Activated CD4-positive, alpha-beta T cell treated with anti-CD3 and anti-CD28 coated beads for 1 hour (primary cell): ENCODE data around the gene PSORS1C1.

Experiments
- DNase-seq: peaks from one replicate; pipeline ENCODE4 v3.0.0-alpha.2; 2020

Gene PSORS1C1

GRCh38 chr6:31096656-31097055 is 17.9 kb upstream of the PSORS1C1 start:
- no peak for DNase-seq

DNA sequence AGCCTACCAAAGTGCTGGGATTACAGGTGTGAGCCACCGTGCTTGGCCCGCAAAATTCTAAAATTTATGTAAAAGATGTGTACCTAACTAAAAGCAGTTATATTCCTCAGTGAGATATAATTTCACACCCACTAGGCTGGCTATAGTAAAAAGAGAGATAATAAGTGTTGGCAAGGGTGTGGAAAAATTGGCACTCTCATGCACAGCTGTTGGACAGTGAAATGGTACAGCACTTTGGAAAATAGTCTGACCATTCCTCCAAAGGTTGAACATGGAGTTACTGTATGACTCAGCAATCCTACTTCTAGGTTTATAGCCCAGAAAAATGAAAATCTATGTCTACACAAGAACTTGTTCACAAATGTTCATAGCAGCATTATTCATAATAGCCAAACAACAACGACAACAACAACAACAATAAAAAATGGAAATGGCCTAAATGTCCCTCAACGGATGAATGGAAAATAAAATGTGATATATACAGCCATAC is 16.1 kb upstream of the PSORS1C1 start:
- no peak for DNase-seq

DNA sequence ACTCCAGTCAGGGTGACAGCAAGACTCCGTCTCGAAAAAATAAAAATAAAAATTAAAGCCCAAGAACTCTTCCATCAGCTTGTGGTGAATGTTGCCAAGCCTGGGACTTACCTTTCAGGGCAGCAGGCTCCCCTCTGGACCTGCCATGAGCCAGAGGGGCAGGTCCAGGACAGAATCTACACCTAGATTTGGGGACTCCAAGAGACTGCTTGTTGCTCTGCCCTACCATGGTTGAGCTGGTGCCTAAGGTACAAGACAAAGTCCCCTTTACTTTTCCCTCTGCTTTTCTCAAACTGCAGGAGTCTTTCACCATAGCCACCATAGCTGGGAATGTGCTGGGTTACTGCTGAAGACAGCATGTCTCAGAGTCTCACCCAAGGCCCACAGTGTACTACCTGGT is 11.5 kb upstream of the PSORS1C1 start:
- DNase-seq, result no peak

DNA sequence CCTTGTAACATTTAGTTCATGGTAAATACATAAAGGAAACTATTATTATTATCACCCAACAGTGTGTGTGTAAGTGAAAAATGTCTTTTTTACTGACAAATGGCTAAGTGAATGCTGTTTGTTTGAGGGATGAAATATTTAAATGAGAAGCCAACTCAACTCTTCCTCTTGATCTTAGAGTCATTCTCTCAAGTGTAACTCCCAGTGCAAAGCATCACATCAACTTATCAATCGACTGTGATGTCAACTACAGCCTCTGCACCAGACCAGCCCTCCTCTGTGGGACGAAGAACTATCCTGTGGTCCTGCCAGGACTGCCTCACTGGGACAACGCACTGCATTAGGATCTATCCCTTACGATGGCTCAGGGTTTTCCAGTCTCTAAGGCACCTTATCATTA is 7.5 kb upstream of the PSORS1C1 start:
- DNase-seq, result no peak

DNA sequence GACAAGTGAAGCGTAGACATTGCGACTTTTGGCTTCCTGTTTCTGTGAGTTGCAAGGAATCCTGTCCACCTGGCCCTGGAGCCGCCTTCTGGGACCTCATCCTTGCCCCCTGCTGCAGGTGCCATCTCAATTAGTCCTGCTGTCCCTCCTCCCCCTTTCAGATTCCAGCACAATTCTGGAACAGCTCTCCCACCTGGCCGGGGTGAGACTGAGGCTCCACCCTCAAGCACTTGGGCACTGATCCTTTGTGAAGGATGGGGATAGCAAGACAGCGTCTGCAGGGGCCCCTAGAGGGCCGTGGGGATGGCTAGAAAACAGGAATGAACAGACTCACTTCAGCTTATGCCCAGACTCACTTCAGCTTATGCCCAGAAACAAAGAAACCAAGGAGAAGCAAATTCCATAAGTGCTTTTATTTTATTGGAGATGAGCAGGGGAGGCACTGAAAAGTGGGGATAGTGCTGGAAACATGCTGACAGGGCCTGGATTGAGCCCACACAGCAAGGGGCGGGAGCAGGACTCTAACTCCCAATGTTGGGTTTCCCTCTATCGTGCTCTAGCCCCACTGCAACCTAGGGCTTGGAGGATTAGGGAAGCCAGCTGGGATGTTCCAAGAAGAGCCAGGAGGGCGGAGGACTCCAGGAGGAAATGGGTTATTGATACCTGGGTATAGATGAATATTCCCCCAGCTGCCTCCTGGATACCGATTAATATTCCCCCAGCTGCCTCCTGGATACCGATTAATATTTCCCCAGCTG is 3.6 kb upstream of the PSORS1C1 start:
- DNase-seq, result no peak

GRCh38 chr6:31111712-31112111 is 2.9 kb upstream of the PSORS1C1 start:
- no peak for DNase-seq

DNA sequence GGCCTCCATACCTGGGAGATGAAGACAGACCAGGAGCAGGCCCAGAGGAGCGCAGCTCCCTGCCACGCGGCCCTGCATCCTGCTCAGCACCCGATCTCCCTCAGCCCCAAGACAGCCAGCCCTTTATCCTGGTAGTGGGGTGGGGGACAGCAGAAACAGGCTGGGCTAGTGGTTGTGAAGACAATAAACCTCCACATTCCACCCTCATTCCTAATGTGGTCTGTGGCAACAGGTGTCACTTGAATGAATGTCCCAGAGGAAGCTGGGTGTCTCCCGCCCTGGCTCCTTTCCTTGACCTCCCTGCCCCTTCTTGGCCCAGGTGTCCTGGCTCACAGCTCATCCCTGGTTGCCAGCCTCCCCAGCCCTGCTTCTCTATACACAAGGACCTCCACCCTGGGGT is 2.1 kb upstream of the PSORS1C1 start, which contains the start of gene C6orf15:
TSS of gene C6orf15 (minus strand) at position 98 of the 400 bp plus-strand sequence. CDS start at position 78, 20 bp downstream.
- no peak for DNase-seq

- no peak for DNase-seq
Observed at GRCh38 chr6:31113861-31114540, 599 bp upstream of the PSORS1C1 start.

GRCh38 chr6:31114970-31115849 is 610 bp downstream of the PSORS1C1 start:
- DNase-seq, result no peak

- no peak for DNase-seq
Observed at GRCh38 chr6:31115941-31116560, 1.5 kb downstream of the PSORS1C1 start.

DNA sequence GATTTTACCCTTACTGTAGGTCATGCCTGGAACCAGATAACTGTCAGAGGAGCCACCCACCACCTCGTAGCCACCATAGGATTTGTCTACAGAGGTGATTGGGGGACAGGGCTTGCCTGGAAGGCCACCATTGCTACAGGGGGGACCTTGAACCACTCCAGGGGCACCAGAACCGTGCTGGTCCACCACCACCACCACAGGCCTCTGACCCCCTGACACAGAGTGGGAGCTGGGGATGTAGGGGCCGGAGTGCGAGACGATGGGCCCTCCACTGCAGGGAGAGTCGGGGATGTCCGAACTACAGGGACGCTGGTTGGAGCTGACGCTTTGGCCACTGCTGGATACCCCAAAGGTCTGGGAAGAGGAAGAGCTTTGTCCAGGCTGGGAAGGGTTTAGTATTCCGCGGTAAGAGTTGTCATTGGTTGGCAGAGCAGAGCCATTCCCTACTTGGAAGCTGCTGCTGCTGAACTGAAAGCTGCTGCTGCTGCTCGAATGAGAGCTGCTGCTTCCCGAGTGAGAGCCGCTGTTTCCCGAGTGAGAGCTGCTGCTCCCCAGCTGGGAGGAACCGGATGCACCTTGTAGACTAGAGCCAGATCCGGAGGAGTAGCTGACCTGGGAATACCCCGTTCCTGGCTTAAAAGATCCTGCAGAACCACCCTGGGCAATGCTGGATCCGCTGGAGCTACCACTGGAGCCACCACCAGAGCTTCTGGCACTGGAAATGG is 2.2 kb downstream of the PSORS1C1 start:
- no peak for DNase-seq

- DNase-seq, result no peak
Observed at GRCh38 chr6:31118178-31118577, 3.6 kb downstream of the PSORS1C1 start.

DNA sequence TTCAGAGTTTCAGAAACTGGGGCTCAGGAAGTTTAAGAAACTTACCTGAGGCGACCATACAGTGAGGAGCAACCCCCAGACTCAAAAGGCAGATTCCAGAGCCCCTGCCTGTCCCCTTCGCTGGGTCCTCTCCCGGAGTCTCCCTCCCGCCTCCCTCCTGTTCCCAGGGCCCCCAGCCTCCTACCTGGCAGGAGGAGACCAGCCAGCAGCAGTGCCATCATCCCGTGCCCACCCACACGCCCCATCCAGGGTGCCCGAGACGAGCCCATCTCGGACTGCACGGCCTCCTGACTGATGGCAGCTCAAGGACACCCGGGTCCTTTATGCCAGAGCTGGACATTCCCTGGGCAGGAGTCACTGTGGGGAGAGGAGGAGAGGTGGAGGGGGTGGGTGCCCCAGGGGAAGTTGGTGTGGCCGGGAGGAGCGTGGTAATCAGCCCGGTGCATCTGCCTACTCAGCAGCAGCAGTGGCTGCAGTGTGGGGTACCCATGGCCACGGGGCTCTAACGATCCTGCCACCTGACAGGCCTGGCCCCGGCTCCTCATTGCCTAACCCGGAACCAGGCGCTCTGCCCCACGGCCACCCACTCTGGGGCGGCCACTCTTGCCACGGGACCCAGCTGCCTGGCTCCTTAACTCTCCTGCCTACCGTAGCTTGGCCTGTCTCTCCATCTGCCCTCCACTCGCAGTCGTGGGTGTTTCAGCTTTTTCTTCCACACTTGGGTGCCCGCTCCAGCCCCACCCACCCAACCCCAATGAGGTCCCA is 5.7 kb downstream of the PSORS1C1 start, which contains the start of gene CDSN:
TSS of gene CDSN (minus strand) at position 296 of the 765 bp plus-strand sequence. CDS start at position 269, 27 bp downstream.
- DNase-seq, result no peak

- no peak for DNase-seq
Observed at GRCh38 chr6:31121131-31121790, 6.7 kb downstream of the PSORS1C1 start.

DNA sequence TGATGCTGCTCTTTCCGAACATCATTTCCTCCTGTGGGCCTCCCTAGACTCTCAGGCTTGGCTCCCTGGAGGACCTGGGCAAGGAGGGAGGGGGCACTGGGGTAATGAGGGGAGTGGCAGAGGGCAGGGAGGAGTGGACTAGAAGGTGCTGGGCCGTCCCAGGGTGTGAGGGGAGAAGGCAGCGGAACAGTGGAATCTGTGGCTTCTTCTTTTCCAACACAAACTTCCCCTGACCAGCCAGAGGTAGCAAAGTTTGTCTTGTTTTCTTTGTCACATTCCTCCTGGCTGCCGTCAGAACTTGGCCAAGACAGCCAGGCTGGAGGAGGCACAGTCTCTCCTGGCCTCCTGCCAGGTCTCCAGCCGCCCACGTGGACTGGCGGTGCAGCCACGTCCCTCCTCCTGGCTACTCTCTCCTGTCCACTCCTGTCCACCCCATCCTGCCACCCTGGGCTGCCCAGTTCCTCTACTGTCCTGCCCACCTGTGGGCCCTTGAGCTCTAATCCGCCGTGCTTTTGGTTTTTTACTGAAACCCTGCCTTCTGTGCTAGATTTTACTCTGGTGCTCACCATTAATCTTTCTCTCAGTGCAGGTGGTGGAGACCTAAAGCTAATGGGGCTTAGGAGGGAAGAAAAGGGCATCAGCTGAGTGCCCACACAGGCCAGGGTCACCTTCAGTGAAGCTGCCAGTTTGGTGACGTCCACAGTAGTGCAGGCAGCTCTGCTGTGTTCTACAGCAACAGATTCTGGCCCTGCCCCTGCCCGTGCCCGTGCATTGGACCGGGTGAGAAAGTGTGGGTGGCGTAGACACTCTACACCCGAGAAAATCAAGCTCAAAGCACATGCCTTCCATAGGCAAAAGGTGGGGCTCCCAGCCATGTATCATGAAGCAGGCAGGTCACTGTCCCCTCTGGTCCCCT is 8.4 kb downstream of the PSORS1C1 start:
- no peak for DNase-seq

DNA sequence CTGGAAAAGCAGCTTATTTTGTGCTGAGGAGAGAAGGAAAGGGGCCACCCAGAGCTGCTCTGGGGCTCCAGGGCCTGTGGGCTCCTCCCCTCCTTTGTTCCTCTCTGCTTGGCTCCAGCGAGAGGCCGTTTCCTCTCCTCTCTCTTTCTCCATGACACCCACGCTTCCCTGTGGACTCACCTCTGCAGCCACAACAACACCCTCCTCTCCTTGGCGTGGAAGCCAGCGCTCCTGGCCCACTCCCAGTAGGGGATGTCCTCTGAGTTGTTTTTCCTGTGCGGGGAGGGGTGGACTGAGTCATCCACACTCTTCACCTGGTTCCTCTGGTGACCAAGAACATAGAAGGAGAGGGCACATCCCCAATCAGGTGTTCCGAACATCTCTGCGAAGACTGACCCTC is 10.6 kb downstream of the PSORS1C1 start:
- DNase-seq, result no peak

DNA sequence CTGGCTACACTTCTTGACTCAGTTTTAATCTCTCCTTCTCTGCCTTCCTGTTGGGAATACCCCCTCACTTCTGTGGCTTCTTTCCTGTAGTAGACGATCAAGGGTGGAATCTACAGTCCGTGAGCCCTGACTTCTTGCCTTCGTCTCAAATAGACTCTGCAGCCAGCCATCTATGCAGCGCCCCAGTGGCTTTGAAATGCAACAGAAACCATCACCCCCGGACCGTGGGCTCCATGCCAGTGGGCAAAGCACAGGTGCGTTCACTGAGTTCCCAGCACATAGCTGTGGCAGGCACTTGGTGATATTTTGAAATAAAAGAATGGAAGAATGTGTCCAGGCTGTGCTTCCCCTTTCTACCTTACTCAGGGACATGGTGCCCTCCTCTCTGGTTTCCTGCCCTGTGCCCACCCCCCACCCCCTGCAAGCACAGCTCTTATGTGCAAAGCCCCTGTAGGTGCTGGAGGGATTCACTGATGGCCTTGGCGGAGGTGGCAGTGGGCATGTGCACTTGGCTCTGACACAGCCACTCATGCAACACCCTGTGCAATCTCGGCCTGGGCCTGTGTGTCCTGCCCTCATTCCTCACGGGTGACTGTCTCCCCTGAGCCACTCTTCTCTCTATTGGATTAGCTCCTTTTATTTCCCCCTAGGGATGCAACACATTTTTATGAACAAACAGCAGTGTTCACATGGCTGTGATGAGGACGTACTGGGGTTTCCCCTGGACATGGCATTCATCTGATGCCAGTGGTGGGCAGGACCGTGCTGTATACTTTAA is 11.2 kb downstream of the PSORS1C1 start:
- DNase-seq, result no peak

GRCh38 chr6:31126396-31127175 is 12.0 kb downstream of the PSORS1C1 start:
- no peak for DNase-seq
